Measurements from ENCODE around the gene SPTBN5.

SPTBN5 gene

DNA sequence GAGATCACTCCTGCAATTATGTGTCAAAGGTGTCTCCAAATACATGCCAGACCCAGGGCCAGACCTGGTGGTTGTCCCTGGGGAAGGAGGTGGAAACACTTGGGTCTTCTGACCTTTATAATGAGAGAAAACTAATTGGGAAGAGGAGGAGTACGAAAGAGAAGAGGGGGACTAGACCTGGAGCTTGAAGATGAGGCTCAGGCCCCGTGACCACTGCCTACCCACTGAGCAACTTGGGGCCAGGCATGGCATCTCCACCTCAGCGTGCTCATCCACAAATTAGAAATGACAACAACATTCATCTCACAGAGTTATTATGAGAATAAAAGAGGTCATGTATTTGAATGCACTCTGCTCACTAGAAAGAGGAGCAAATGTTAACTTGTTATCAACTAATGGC is 19.4 kb upstream of the SPTBN5 start:
- H3K27ac Mint-ChIP-seq = no peak overlapping the region
- peaks cover 36% of the 10 kb centered on the region for H3K4me1 Mint-ChIP-seq
- H3K36me3 Mint-ChIP-seq (ENCODE audit: low read depth) = peaks cover 8% of the 10 kb centered on the region
- no peak for DNase-seq
- no peaks in the 10 kb centered on the region for H3K9me3 Mint-ChIP-seq
- TF ChIP-seq, protein P1, sequence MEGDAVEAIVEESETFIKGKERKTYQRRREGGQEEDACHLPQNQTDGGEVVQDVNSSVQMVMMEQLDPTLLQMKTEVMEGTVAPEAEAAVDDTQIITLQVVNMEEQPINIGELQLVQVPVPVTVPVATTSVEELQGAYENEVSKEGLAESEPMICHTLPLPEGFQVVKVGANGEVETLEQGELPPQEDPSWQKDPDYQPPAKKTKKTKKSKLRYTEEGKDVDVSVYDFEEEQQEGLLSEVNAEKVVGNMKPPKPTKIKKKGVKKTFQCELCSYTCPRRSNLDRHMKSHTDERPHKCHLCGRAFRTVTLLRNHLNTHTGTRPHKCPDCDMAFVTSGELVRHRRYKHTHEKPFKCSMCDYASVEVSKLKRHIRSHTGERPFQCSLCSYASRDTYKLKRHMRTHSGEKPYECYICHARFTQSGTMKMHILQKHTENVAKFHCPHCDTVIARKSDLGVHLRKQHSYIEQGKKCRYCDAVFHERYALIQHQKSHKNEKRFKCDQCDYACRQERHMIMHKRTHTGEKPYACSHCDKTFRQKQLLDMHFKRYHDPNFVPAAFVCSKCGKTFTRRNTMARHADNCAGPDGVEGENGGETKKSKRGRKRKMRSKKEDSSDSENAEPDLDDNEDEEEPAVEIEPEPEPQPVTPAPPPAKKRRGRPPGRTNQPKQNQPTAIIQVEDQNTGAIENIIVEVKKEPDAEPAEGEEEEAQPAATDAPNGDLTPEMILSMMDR (IDR thresholded peaks at IDR 0.05) = no peak
- no peak overlapping the region for H3K4me3 Mint-ChIP-seq
- H3K27me3 Mint-ChIP-seq (ENCODE audit: low read depth, poor library complexity) = peaks cover 2% of the 10 kb centered on the region

DNA sequence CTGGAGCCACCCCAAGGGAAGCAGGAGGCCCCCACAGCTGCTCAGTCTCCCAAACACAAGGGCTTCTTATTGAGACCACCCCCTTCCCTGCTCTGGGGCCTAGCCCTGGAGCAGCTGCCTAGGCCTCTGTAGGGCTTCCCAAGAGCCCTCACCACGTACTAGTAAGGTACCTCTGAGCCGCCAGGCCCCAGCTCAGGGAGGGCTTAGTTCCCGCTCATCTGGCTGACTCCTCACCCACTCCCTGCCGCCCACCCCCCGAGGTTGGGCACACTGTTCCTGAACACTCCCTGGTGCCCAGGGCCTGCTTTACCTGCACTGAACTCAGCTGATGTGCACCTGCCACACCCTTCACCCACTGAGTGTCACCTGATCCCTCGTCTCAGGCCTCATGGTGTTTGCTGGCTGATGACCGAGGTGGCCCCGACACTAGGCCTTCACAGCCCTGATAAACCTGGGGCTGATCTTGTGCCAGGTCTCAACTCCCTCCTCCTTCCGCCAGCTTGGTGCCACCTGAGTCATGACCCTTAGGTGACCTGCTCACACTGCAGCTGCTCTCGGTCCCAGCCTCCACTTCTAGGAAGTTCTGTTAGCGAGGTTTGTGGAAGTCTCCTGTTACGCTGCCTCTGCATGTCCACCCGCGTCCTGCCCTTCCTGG is 18.0 kb upstream of the SPTBN5 start:
- H3K4me3 Mint-ChIP-seq = no peak overlapping the region
- no peaks in the 10 kb centered on the region for H3K36me3 Mint-ChIP-seq (ENCODE audit: low read depth)
- H3K9me3 Mint-ChIP-seq = no peaks in the 10 kb centered on the region
- no peak for DNase-seq
- H3K27ac Mint-ChIP-seq = no peak overlapping the region
- peaks cover 36% of the 10 kb centered on the region for H3K4me1 Mint-ChIP-seq
- TF ChIP-seq, protein P1 (IDR thresholded peaks at IDR 0.05) = no peak
- H3K27me3 Mint-ChIP-seq (ENCODE audit: low read depth, poor library complexity) = peaks cover 2% of the 10 kb centered on the region

DNA sequence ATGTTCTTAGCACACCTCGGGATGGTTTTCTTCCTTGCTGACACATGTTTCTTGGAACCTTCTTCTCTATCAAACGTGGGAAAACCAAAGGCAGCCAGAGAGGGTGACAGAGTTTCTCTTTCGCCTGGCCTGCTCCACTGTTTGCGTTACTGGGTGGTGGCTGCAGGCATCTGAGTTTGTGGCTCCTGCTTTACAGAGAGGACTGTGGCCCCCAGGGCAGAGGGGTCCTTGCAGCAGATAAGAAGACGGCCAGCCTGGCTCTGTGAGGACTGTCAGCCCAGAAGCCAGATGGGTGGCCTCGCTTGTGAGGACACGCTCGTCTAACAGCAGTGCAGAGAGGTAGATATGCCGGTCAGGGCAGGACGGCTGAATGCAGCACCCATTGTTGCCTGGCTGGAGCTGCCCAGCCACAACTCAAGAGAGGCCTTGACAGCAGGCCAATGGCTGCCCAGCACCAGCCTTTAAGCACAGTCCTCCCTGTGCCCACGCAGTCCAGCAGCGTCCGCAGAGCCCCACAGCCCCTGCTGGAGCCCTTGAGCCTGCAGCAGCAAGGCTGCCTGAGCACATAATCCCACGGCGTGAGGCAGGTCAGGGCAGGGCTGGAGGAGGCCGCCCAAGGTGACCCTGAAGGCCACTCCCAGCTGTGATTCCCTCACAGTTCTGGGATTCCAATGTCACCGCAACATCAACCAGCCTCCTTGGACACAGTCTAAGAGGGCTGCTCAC is 15.0 kb upstream of the SPTBN5 start:
- Mint-ChIP-seq H3K27ac (no peak overlapping the region), H3K27me3 (ENCODE audit: low read depth, poor library complexity) (peaks cover 2% of the 10 kb centered on the region), H3K9me3 (no peaks in the 10 kb centered on the region), H3K36me3 (ENCODE audit: low read depth) (no peaks in the 10 kb centered on the region), H3K4me3 (no peak overlapping the region), H3K4me1 (peaks cover 40% of the 10 kb centered on the region)
- DNase-seq = no peak
- TF ChIP-seq, protein P1 (IDR thresholded peaks at IDR 0.05) = no peak

DNA sequence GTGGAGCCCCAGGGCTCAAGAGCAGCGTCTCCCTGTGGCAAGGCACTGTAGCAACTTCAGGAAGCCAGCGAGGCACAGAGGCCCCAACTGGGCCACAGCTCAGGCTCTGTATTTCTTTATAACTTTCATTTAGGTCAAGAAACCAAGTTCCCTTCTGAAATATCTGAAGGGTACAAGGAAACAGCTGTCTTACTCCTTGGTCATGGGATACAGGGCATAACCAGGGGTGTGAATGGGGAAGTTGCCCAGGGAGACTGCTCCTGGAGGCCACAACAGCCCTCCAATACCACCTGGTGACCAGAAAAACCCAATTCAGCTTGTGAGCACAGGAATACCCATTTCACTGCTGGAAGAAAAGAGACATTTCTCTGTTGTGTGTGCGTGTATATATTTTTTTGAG is 13.3 kb upstream of the SPTBN5 start:
- no peak overlapping the region for H3K27ac Mint-ChIP-seq
- H3K27me3 Mint-ChIP-seq (ENCODE audit: low read depth, poor library complexity) = no peaks in the 10 kb centered on the region

DNA sequence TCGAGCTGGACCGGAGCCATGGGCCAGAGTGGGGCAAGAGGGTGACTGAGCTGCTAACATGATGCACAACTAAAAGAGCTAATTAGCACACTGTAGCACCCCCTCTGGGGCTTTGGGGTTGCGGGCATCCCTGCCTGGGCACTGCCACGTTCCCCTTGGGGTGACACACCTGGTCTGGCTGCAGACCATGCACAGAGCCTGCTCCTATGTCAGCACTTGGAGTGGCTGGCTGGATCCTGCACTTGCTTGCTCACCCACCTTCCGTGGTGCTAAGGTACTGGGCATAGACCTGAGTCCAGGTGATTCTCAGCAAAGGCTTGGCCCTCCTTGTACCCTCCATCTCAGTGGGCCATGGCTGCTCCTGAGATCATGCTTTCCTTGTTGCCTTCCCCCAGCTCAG is 12.8 kb upstream of the SPTBN5 start:
- DNase-seq = no peak
- H3K4me3 Mint-ChIP-seq = no peak overlapping the region
- no peaks in the 10 kb centered on the region for H3K9me3 Mint-ChIP-seq
- no peaks in the 10 kb centered on the region for H3K27me3 Mint-ChIP-seq (ENCODE audit: low read depth, poor library complexity)
- H3K36me3 Mint-ChIP-seq (ENCODE audit: low read depth) = no peaks in the 10 kb centered on the region
- H3K27ac Mint-ChIP-seq = no peak overlapping the region
- TF ChIP-seq, protein P1 (IDR thresholded peaks at IDR 0.05) = no peak
- H3K4me1 Mint-ChIP-seq = peaks cover 32% of the 10 kb centered on the region

More for the DNA sequence above, 13.3 kb upstream of the SPTBN5 start:
- Mint-ChIP-seq H3K36me3 (ENCODE audit: low read depth) (no peaks in the 10 kb centered on the region), H3K9me3 (no peaks in the 10 kb centered on the region), H3K4me3 (no peak overlapping the region), H3K4me1 (peaks cover 36% of the 10 kb centered on the region)
- TF ChIP-seq, protein P1 (IDR thresholded peaks at IDR 0.05) = no peak
- no peak for DNase-seq
